Ovary (tissue), 9 donors: ENCODE results near the gene SIRT3. TPM values are rescaled to one million over a fixed set of nuclear protein-coding genes. Genes with fewer than 3 reads are reported as not detected.

Experiments used
- DNase-seq, 5 donors: peaks; one replicate each; pipeline ENCODE4 v3.0.0-alpha.2; 2019 to 2020
- H3K27ac ChIP-seq, 2 donors: fragments of 200-600 bp; one replicate each; pipeline versions ENCODE4 v1.5.1 to v1.8.0; 2019 to 2022
- H3K27me3 ChIP-seq: fragments of 200-600 bp; one replicate; pipeline ENCODE4 v1.8.0; 2022
- H3K36me3 ChIP-seq: fragments of 200-600 bp; sonication (generic); one replicate; pipeline ENCODE4 v1.5.1; 2019
- H3K4me1 ChIP-seq: one replicate; pipeline ENCODE4 v1.8.1; 2013; ENCODE audit warnings: mild to moderate bottlenecking, moderate library complexity; ENCODE audit not compliant: insufficient read depth
- H3K4me3 ChIP-seq: fragments of 200-600 bp; sonication (generic); one replicate; pipeline ENCODE4 v1.5.1; 2017
- H3K9me3 ChIP-seq, 2 donors: fragments of 200-600 bp in 1 of 2; sonication (generic) in 1 of 2; one replicate each; pipeline versions ENCODE4 v1.5.1 to v1.8.1; 2013 to 2019; ENCODE audit warnings: mild to moderate bottlenecking in 1 of 2, moderate library complexity in 1 of 2
- CTCF ChIP-seq, 3 donors: fragments of 450-650 bp in 2 of 3; fragments of 200-600 bp in 1 of 3; IDR thresholded peaks; one replicate each; pipeline versions ENCODE4 v1.5.1 to v1.8.0; 2016 to 2022; ENCODE audit warnings: antibody characterized with exemption in 3 of 3, mild to moderate bottlenecking in 1 of 3
- EP300 ChIP-seq: sonication (generic); formaldehyde crosslinking; IDR thresholded peaks from one replicate; pipeline ENCODE4 v1.6.1; 2017; ENCODE audit warnings: antibody characterized with exemption
- POLR2A ChIP-seq: fragments of 450-650 bp; IDR thresholded peaks from one replicate; pipeline ENCODE4 v1.6.1; 2017; ENCODE audit warnings: antibody characterized with exemption, mild to moderate bottlenecking, moderate library complexity
- WGBS, 3 donors: extraction: QIAGEN DNeasy Blood & Tissue Kit in 1 of 3; methylation state at CpG; one replicate each; pipeline versions ENCODE4 v1.1.5 to v1.1.7; 2013 to 2017; 5-methylcytosine and 5-hydroxymethylcytosine counted together
- intact Hi-C, 4 donors: fragments of 100-400 bp; cut with DNase I; formaldehyde crosslinking; loops; one replicate each; pipeline versions ENCODE4 v1.11.0 to v1.15.1; 2022 to 2023
- polyA plus RNA-seq, 2 donors: library from polyadenylated mRNA; stranded (reverse); fragments of 200-250 nt in 1 of 2; fragments of 350-450 nt in 1 of 2; fragmentation: Illumina TruSeq in 1 of 2; extraction: RNeasy Lipid Tissue Mini Kit (QIAGEN cat#74804) in 1 of 2; gene quantifications; one replicate each; pipeline ENCODE4 v1.2.3, GENCODE V29; 2013 to 2014
- total RNA-seq, 7 donors: library from RNA; depleted of rRNA in 2 of 7; stranded (reverse); fragments of >200 nt in 2 of 7; fragmentation: NEBNext Ultra II Directional in 3 of 7; extraction: Animal tissue kit (Norgen Biotek cat#: 25700) in 3 of 7; gene quantifications; one replicate each; pipeline versions ENCODE4 v1.1.0 to v1.2.4, GENCODE V29; 2016 to 2023
- donor health status: DM: no; HTN: no; CAD: no; lungs with moderate emphysema.
- donor health status: DM: no; HTN: no; CAD: no.
- donor health status: Bipolar disorder and iron deficiency.
- donor health status: DM: yes; HTN: yes; CAD: no.
- donor health status: DM: no; HTN: no; CAD: no.
- donor health status: DM: yes; HTN: yes; CAD: no.

The SIRT3 gene
- total and polyA plus RNA-seq, 9 donors, result 11.1 to 24.4 (median 21.5) TPM

- intact Hi-C loops, result no loop called here
- peak in 1 of 5 donors; percentile 12 for DNase-seq
- Histone ChIP-seq H3K9me3 (no peaks in the 10 kb centered on the region), H3K4me1 (peaks cover 4% of the 10 kb centered on the region), H3K27me3 (no peaks in the 10 kb centered on the region), H3K36me3 (no peaks in the 10 kb centered on the region), H3K4me3 (no peak overlapping the region), H3K27ac (no peak overlapping the region)
- WGBS, 3 donors, result 83 to 87% (median 86%) methylated on average over 9 of the region's 9 CpGs
- TF ChIP-seq POLR2A, result no peak
- no peak for TF ChIP-seq CTCF (IDR thresholded peaks at IDR 0.05)
- TF ChIP-seq EP300, result no peak
These were observed 24.4 kb downstream of the SIRT3 start for GRCh38 chr11:211741-212140.

GRCh38 chr11:211295-211694 lies 24.8 kb downstream of the SIRT3 start:
- 53 to 71% (median 66%) methylated on average over 5 of the region's 5 CpGs for WGBS, 3 donors
- no peaks in the 10 kb centered on the region for H3K36me3 ChIP-seq

GRCh38 chr11:210803-211180 lies 25.4 kb downstream of the SIRT3 start:
- peaks cover 7% of the 10 kb centered on the region for H3K4me1 ChIP-seq
- TF ChIP-seq POLR2A, result no peak
- TF ChIP-seq CTCF (IDR thresholded peaks at IDR 0.05), result no peak
- no peak for TF ChIP-seq EP300
- WGBS, 3 donors, result 87 to 93% (median 91%) methylated on average over 5 of the region's 5 CpGs
- peak in 1 of 5 donors; percentile 17 for DNase-seq
- H3K27me3 ChIP-seq, result no peaks in the 10 kb centered on the region
- H3K36me3 ChIP-seq, result no peaks in the 10 kb centered on the region
- H3K4me3 ChIP-seq, result no peak overlapping the region
- intact Hi-C loops, result no loop called here
- no peaks in the 10 kb centered on the region for H3K9me3 ChIP-seq
- no peak overlapping the region for H3K27ac ChIP-seq

More at GRCh38 chr11:211295-211694, 24.8 kb downstream of the SIRT3 start:
- no peak for TF ChIP-seq EP300
- peak in 1 of 5 donors; percentile 17 for DNase-seq
- Histone ChIP-seq H3K27me3 (no peaks in the 10 kb centered on the region), H3K9me3 (no peaks in the 10 kb centered on the region), H3K4me1 (peaks cover 4% of the 10 kb centered on the region), H3K27ac (no peak overlapping the region), H3K4me3 (no peak overlapping the region)
- intact Hi-C loops, result no loop called here

- intact Hi-C loops, result no loop called here
These were observed 25.9 kb downstream of the SIRT3 start for GRCh38 chr11:210122-210802.

More at GRCh38 chr11:210122-210802, 25.9 kb downstream of the SIRT3 start:
- Histone ChIP-seq H3K9me3 (no peaks in the 10 kb centered on the region), H3K27me3 (no peaks in the 10 kb centered on the region), H3K4me1 (peaks cover 11% of the 10 kb centered on the region), H3K27ac (peak overlapping the region in 1 of 2 donors; percentile 2), H3K36me3 (no peaks in the 10 kb centered on the region), H3K4me3 (no peak overlapping the region)
- DNase-seq, result peak in 2 of 5 donors; percentile 17 to 24
- TF ChIP-seq POLR2A (no peak), CTCF (IDR thresholded peaks at IDR 0.05) (no peak), EP300 (no peak)
- WGBS, 3 donors, result 72 to 89% (median 75%) methylated on average over 9 of the region's 9 CpGs
